Measurements from ENCODE around the gene LRRC1. TPM values are rescaled to one million over a fixed set of nuclear protein-coding genes. Genes with fewer than 3 reads are reported as not detected.

The LRRC1 gene
- total and polyA plus RNA-seq, 2 donors (not counting 3 experiments of a cell fraction or from before 2014, with no cell fraction given), result 5.6 to 11.7 TPM

GRCh38 chr6:53906103-53906502 is 111.3 kb downstream of the LRRC1 start:
- ChIA-PET POLR2A (no interaction called here), CTCF (interaction anchor here (1.2 to 1.8 kb wide), 2 partner anchors 49 to 178 kb away, joined by 3 to 4 read pairs; no protein-coding TSS in a partner anchor)
- dilution Hi-C loops (cut with MboI; ENCODE audit: extremely low pct_ligation_motif_present, low sequenced_read_pairs) (no loop called here), intact Hi-C loops (cut with micrococcal nuclease) (no loop called here)
- Histone ChIP-seq H3K9me1 (replicated peaks; ENCODE audit: control insufficient read depth, extremely low read depth, insufficient read depth, low read length) (no peaks in the 10 kb centered on the region), H3K4me1 (ENCODE audit: control insufficient read depth, extremely low read depth, insufficient read depth, low read length) (peaks cover 14% of the 10 kb centered on the region), H3K4me3 (replicated peaks in 1 of 3; ENCODE audit: insufficient read depth in 1 of 3, low read depth in 1 of 3, low read length in 3 of 3) (no peak overlapping the region), H4K20me1 (replicated peaks; ENCODE audit: control insufficient read depth, extremely low read depth, insufficient read depth, low read length) (no peaks in the 10 kb centered on the region), H3K36me3 (ENCODE audit: control insufficient read depth in 2 of 2, extremely low read depth in 1 of 2, insufficient read depth in 2 of 2, low read length in 2 of 2) (peaks cover 0 to 6% of the 10 kb centered on the region in 2 experiments), H3K27me3 (ENCODE audit: control insufficient read depth in 2 of 2, insufficient read depth in 2 of 2, low read length in 2 of 2) (no peaks in the 10 kb centered on the region), H3K9me3 (replicated peaks; ENCODE audit: control insufficient read depth, insufficient read depth, low read length) (no peaks in the 10 kb centered on the region), H3K4me2 (ENCODE audit: insufficient read depth, low read length) (no peak overlapping the region), H3K27ac (ENCODE audit: insufficient read depth, low read depth, low read length) (no peak overlapping the region), H3K79me2 (ENCODE audit: control insufficient read depth, insufficient read depth, low read length) (no peaks in the 10 kb centered on the region), H2AFZ (ENCODE audit: low read depth, low read length) (no peak overlapping the region), H3K9ac (replicated peaks; ENCODE audit: extremely low read depth, insufficient read depth, low read length) (no peak overlapping the region)
- TF ChIP-seq POLR2A (IDR thresholded peaks at IDR 0.05; ENCODE audit: low read depth, low read length), result no peak
- no peak for TF ChIP-seq GATA2 (IDR thresholded peaks at IDR 0.05; ENCODE audit: insufficient read depth, insufficient read length, low read depth, low read length)
- no TSS peak for BruUV-seq (replicated peaks)
- DNase-seq (ENCODE audit: low read depth, low spot score), result no peak
- FAIRE-seq, result no peak

- no peaks in the 10 kb centered on the region for H3K27me3 ChIP-seq (ENCODE audit: control insufficient read depth in 2 of 2, insufficient read depth in 2 of 2, low read length in 2 of 2)
- no peak overlapping the region for H3K27ac ChIP-seq (ENCODE audit: insufficient read depth, low read depth, low read length)
- H3K4me1 ChIP-seq (ENCODE audit: control insufficient read depth, extremely low read depth, insufficient read depth, low read length), result peaks cover 21% of the 10 kb centered on the region
- no peak overlapping the region for H2AFZ ChIP-seq (ENCODE audit: low read depth, low read length)
- H4K20me1 ChIP-seq (replicated peaks; ENCODE audit: control insufficient read depth, extremely low read depth, insufficient read depth, low read length), result no peaks in the 10 kb centered on the region
- no peak overlapping the region for H3K9ac ChIP-seq (replicated peaks; ENCODE audit: extremely low read depth, insufficient read depth, low read length)
- no peaks in the 10 kb centered on the region for H3K9me1 ChIP-seq (replicated peaks; ENCODE audit: control insufficient read depth, extremely low read depth, insufficient read depth, low read length)
- DNase-seq (ENCODE audit: low read depth, low spot score), result no peak
- peaks cover 0 to 6% of the 10 kb centered on the region in 2 experiments for H3K36me3 ChIP-seq (ENCODE audit: control insufficient read depth in 2 of 2, extremely low read depth in 1 of 2, insufficient read depth in 2 of 2, low read length in 2 of 2)
- no peak overlapping the region for H3K4me3 ChIP-seq (replicated peaks in 1 of 3; ENCODE audit: insufficient read depth in 1 of 3, low read depth in 1 of 3, low read length in 3 of 3)
- ChIA-PET CTCF (interaction anchor here (1.1 to 1.3 kb wide), 3 partner anchors 9 to 49 kb away, joined by 3 to 4 read pairs (median 3); no protein-coding TSS in a partner anchor), POLR2A (no interaction called here)
- no peaks in the 10 kb centered on the region for H3K79me2 ChIP-seq (ENCODE audit: control insufficient read depth, insufficient read depth, low read length)
- no TSS peak for BruUV-seq (replicated peaks)
- H3K4me2 ChIP-seq (ENCODE audit: insufficient read depth, low read length), result no peak overlapping the region
- intact Hi-C loops (cut with micrococcal nuclease) (loop anchor here (1.0 kb wide), 1 partner anchor 8 kb away; no protein-coding TSS in a partner anchor), dilution Hi-C loops (cut with MboI; ENCODE audit: extremely low pct_ligation_motif_present, low sequenced_read_pairs) (no loop called here)
- TF ChIP-seq MYC (IDR thresholded peaks at IDR 0.05; ENCODE audit: low read depth, low read length), result no peak
- FAIRE-seq, result no peak
- no peaks in the 10 kb centered on the region for H3K9me3 ChIP-seq (replicated peaks; ENCODE audit: control insufficient read depth, insufficient read depth, low read length)
Observed at GRCh38 chr6:53906842-53907241, 112.0 kb downstream of the LRRC1 start.
